ENCODE data around the gene TRIP4. TPM values are rescaled to one million over a fixed set of nuclear protein-coding genes. Genes with fewer than 3 reads are reported as not detected.
A peak's percentile ranks its signal among the peaks of the same experiment; 100 is the strongest.

TRIP4 gene
- total and polyA plus RNA-seq, 12 donors, result 12.8 to 20.0 (median 17.3) TPM

- DNase-seq, result no peak
- Histone ChIP-seq H3K27ac (peak overlapping the region in 1 of 10 donors; percentile 57), H3K9me3 (no peaks in the 10 kb centered on the region), H3K4me1 (peaks cover 1 to 48% (median 12%) of the 10 kb centered on the region in 9 donors), H3K4me3 (no peak overlapping the region), H3K27me3 (no peaks in the 10 kb centered on the region), H3K36me3 (peaks cover 0 to 35% (median 6%) of the 10 kb centered on the region in 9 donors)
- 72 to 95% methylated on average over 1 of the region's 1 CpG for WGBS, 2 donors
- intact Hi-C loops (cut with DNase I), result loop anchor here in 1 of 10 donors (10.0 kb wide), 1 partner anchor 198 kb away; no protein-coding TSS in a partner anchor
- TF ChIP-seq CTCF (IDR thresholded peaks at IDR 0.05), result no peak
- ATAC-seq, result no peak
These were observed 69.0 kb downstream of the TRIP4 start for GRCh38 chr15:64456634-64457108.

GRCh38 chr15:64459066-64459781, 71.6 kb downstream of the TRIP4 start:
- Histone ChIP-seq H3K27ac (peak overlapping the region in 2 of 10 donors; percentile 88 to 90), H3K4me1 (peaks cover 13 to 69% (median 30%) of the 10 kb centered on the region in 9 donors), H3K4me3 (no peak overlapping the region), H3K36me3 (peaks cover 0 to 33% (median 6%) of the 10 kb centered on the region in 9 donors), H3K9me3 (no peaks in the 10 kb centered on the region), H3K27me3 (no peaks in the 10 kb centered on the region)
- no peak for ATAC-seq
- 78 to 86% methylated on average over 3 of the region's 3 CpGs for WGBS, 2 donors
- no peak for DNase-seq
- intact Hi-C loops (cut with DNase I), result loop anchor here in 1 of 10 donors (10.0 kb wide), 1 partner anchor 196 kb away; no protein-coding TSS in a partner anchor
- TF ChIP-seq CTCF (IDR thresholded peaks at IDR 0.05), result no peak

GRCh38 chr15:64460206-64460723, 72.6 kb downstream of the TRIP4 start, which contains the start of gene ZNF609:
ZNF609 (plus strand) TSS chr15:64460578; CDS start chr15:64499420, 38,842 bp downstream.
- ATAC-seq, result peak; percentile 82 to 91 (median 86)
- WGBS, 2 donors, result 1% methylated on average over 44 to 45 of the region's 45 CpGs
- peaks cover 14 to 73% (median 40%) of the 10 kb centered on the region in 9 donors for H3K4me1 ChIP-seq
- H3K9me3 ChIP-seq, result no peaks in the 10 kb centered on the region
- no peaks in the 10 kb centered on the region for H3K27me3 ChIP-seq
- H3K4me3 ChIP-seq, result peak within 1 kb of the TSS; percentile 12 to 81 (median 62)
- DNase-seq, result peak; percentile 95 to 96
- H3K27ac ChIP-seq, result peak within 1 kb of the TSS; percentile 78 to 90 (median 86)
- no peak for TF ChIP-seq CTCF (IDR thresholded peaks at IDR 0.05)
- H3K36me3 ChIP-seq, result peaks cover 0 to 23% (median 6%) of the 10 kb centered on the region in 9 donors
- intact Hi-C loops (cut with DNase I), result no loop called here

Data from heart right ventricle (tissue), 16 donors.